HepG2 (cell line): ENCODE results near the gene DOCK3. TPM values are rescaled to one million over a fixed set of nuclear protein-coding genes. Genes with fewer than 3 reads are reported as not detected.
"Not testable (repeated sequence)": the region's sequence is repeated elsewhere in the genome, so short reads cannot be mapped to it uniquely, and the experiment has no call there.

ENCODE experiments used
- ATAC-seq: fragments of 200-7000 bp; cut with Tn5 transposase; 3 replicates; pipeline ENCODE4 v1.9.1; 2020; ENCODE audit warnings: mild to moderate bottlenecking, moderate library complexity
- BruUV-seq: library from RNA; stranded (reverse); fragments of 400-500 nt; replicated peaks from 2 replicates; lab custom pipeline; 2021; lab: Mats Ljungman, UMichigan
- CTCF ChIA-PET: fragments of 300-600 bp; formaldehyde crosslinking; extraction: SDS; loops from one replicate; lab custom pipeline; 2021; ENCODE audit warnings: low total read pairs, inconsistent platforms, low intra/inter-chr PET ratio; lab: Yijun Ruan, JAX
- POLR2A ChIA-PET: fragments of 350-600 bp; sonication (Branson Sonifier 250); formaldehyde crosslinking; loops from one replicate; lab custom pipeline; 2020; ENCODE audit warnings: antibody characterized with exemption, inconsistent platforms; lab: Yijun Ruan, JAX
- DNase-seq: peaks from one replicate; pipeline ENCODE4 v3.0.0-alpha.2; 2015; ENCODE audit warnings: low spot score
- FAIRE-seq: peaks from 3 replicates; lab custom pipeline; 2011; peaks lifted over from hg19 to GRCh38; lab: Jason Lieb, UNC
- H2AFZ ChIP-seq: one replicate; pipeline ENCODE4 v1.6.1; 2011; ENCODE audit warnings: low read length, inconsistent platforms
- H3K27ac ChIP-seq: fragments of 300-600 bp; 3 replicates; pipeline ENCODE4 v1.8.0; 2011; ENCODE audit warnings: mixed run types, mild to moderate bottlenecking, mixed read lengths, low read length, inconsistent platforms; ENCODE audit not compliant: insufficient read depth; ENCODE audit errors: extremely low read length
- H3K27me3 ChIP-seq, 2 experiments: fragments of 200-600 bp in 1 of 2; 2 replicates in 1 of 2; 3 replicates in 1 of 2; pipeline versions ENCODE4 v1.6.0 to v1.8.0; 2011; ENCODE audit warnings: low read length in 2 of 2, mild to moderate bottlenecking in 2 of 2, moderate library complexity in 2 of 2, inconsistent platforms in 1 of 2; ENCODE audit not compliant: insufficient read depth in 2 of 2, control insufficient read depth in 1 of 2
- H3K36me3 ChIP-seq, 2 experiments: fragments of 200-600 bp in 1 of 2; replicated peaks in 1 of 2; 2 replicates in 1 of 2; 3 replicates in 1 of 2; pipeline versions ENCODE4 v1.5.1 to v1.8.0; 2011; ENCODE audit warnings: low read length in 2 of 2, inconsistent platforms in 1 of 2; ENCODE audit not compliant: insufficient read depth in 2 of 2, control insufficient read depth in 1 of 2
- H3K4me1 ChIP-seq: 2 replicates; pipeline ENCODE4 v1.5.1; 2012; ENCODE audit warnings: low read length, inconsistent platforms; ENCODE audit not compliant: insufficient read depth
- H3K4me2 ChIP-seq: 2 replicates; pipeline ENCODE4 v1.6.0; 2011; ENCODE audit warnings: low read depth, low read length, inconsistent platforms
- H3K4me3 ChIP-seq, 3 experiments: fragments of 200-600 bp in 1 of 3; sonication (generic), shearing (Covaris generic) in 1 of 3; replicated peaks in 1 of 3; 2 replicates each; pipeline ENCODE4 v1.5.1; 2011 to 2016; ENCODE audit warnings: low read length in 3 of 3, inconsistent platforms in 2 of 3, low read depth in 2 of 3, mild to moderate bottlenecking in 2 of 3, control low read depth in 1 of 3, mixed read lengths in 1 of 3; ENCODE audit not compliant: insufficient read depth in 1 of 3
- H3K79me2 ChIP-seq: one replicate; pipeline ENCODE4 v1.6.1; 2011; ENCODE audit warnings: low read length, inconsistent platforms; ENCODE audit not compliant: insufficient read depth
- H3K9ac ChIP-seq: 2 replicates; pipeline ENCODE4 v1.6.0; 2011; ENCODE audit warnings: mild to moderate bottlenecking, low read depth, low read length, inconsistent platforms; ENCODE audit not compliant: insufficient read depth
- H3K9me3 ChIP-seq: 2 replicates; pipeline ENCODE4 v1.5.1; 2012; ENCODE audit warnings: mild to moderate bottlenecking, low read length
- H4K20me1 ChIP-seq: 2 replicates; pipeline ENCODE4 v1.6.0; 2011; ENCODE audit warnings: inconsistent platforms, mild to moderate bottlenecking, low read length, moderate library complexity; ENCODE audit not compliant: insufficient read depth
- BRD4 ChIP-seq: sonication (generic); formaldehyde crosslinking; IDR thresholded peaks from 2 replicates; pipeline ENCODE4 v1.4.0; 2020; ENCODE audit warnings: missing genetic modification reagents
- CEBPZ ChIP-seq: IDR thresholded peaks from 2 replicates; pipeline ENCODE4 v1.6.1; 2012; ENCODE audit warnings: low read length, improper control_type of control experiment
- CREM ChIP-seq, 2 experiments: sonication (generic) in 1 of 2; formaldehyde crosslinking in 1 of 2; IDR thresholded peaks; 2 replicates each; pipeline versions ENCODE4 v1.4.0 to v1.6.1; 2016 to 2020; ENCODE audit warnings: antibody characterized with exemption in 1 of 2, mild to moderate bottlenecking in 1 of 2, missing genetic modification reagents in 1 of 2
- FIP1L1 ChIP-seq: fragments of 200-400 bp; formaldehyde crosslinking; IDR thresholded peaks from 2 replicates; pipeline ENCODE4 v1.6.1; 2018; ENCODE audit warnings: low read depth, mild to moderate bottlenecking, low read length, moderate library complexity, borderline replicate concordance; ENCODE audit not compliant: insufficient read depth
- MLLT10 ChIP-seq: sonication (generic); formaldehyde crosslinking; IDR thresholded peaks from 2 replicates; pipeline ENCODE4 v1.4.0; 2020; ENCODE audit warnings: missing genetic modification reagents
- RELA ChIP-seq: sonication (generic); formaldehyde crosslinking; IDR thresholded peaks from 2 replicates; pipeline ENCODE4 v1.4.0; 2020; ENCODE audit warnings: missing genetic modification reagents
- TEAD2 ChIP-seq: sonication (generic); formaldehyde crosslinking; IDR thresholded peaks from 2 replicates; pipeline ENCODE4 v1.9.0; 2021; ENCODE audit warnings: missing genetic modification reagents
- ZNF562 ChIP-seq: sonication (generic); formaldehyde crosslinking; IDR thresholded peaks from 2 replicates; pipeline ENCODE4 v1.8.0; 2022; ENCODE audit warnings: missing genetic modification reagents, borderline replicate concordance
- WGBS: methylation state at CpG from one replicate; pipeline ENCODE4 v1.1.6; 2017; ENCODE audit warnings: low lambda C conversion rate; 5-methylcytosine and 5-hydroxymethylcytosine counted together
- in situ Hi-C: cut with HindIII; loops from 2 replicates; pipeline ENCODE4 v1.10.0; 2017; ENCODE audit warnings: low pct_unique_long_range_greater_than_20kb; ENCODE audit not compliant: extremely low pct_ligation_motif_present
- intact Hi-C: fragments of 100-400 bp; cut with micrococcal nuclease; formaldehyde crosslinking; loops from one replicate; pipeline ENCODE4 v1.10.0; 2022; ENCODE audit not compliant: unreplicated experiment
- polyA plus RNA-seq, 8 experiments: library from polyadenylated mRNA; depleted of rRNA in 3 of 8; stranded (reverse) in 7 of 8; unstranded in 1 of 8; fragments of >200 nt; fragmentation: Illumina TruSeq in 4 of 8; extraction: Trizol in 4 of 8; gene quantifications; 2 replicates each; pipeline versions ENCODE4 v1.2.1 to v1.2.3, GENCODE V29; 2011 to 2016; ENCODE audit warnings: low read depth in 4 of 8, missing spikeins in 1 of 8, mixed read lengths in 1 of 8; ENCODE audit not compliant: insufficient read depth in 1 of 8
- total RNA-seq, 5 experiments: library from RNA; depleted of rRNA; stranded (reverse); fragments of >200 nt; fragmentation: Illumina TruSeq; extraction: Trizol; gene quantifications; 2 replicates each; pipeline ENCODE4 v1.2.3, GENCODE V29; 2016; ENCODE audit warnings: low read depth in 1 of 5

DOCK3 gene
- total and polyA plus RNA-seq, 2 of the 13 experiments (the other 11 are each of a cell fraction or from before 2014, with no cell fraction given): not detected

DNA sequence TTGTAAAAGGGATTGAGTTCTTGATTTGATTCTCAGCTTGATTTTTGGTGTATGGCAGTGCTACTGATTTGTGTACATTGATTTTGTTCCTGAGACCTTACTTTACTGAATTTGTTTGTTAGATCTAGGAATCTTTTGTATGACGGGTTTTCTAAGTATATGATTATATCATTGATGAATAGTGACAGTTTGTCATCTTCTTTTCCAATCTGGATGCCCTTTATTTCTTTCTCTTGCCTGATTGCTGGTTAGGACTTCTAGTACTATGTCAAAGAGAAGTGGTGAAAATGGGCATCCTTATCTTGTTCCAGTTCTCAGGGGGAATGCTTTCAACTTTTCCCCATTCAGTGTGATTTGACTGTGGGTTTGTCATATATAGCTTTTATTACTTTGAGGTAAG lies 103.0 kb downstream of the DOCK3 start (continued):
- no peak for TF ChIP-seq TEAD2 (CRISPR knock-in tag)
- TF ChIP-seq CEBPZ: no peak
- TF ChIP-seq ZNF562 (CRISPR knock-in tag): no peak
- TF ChIP-seq CREM (IDR thresholded peaks at IDR 0.05): no peak
- no peak for TF ChIP-seq CREM (CRISPR knock-in tag; IDR thresholded peaks at IDR 0.05)
- TF ChIP-seq FIP1L1: no peak
- TF ChIP-seq MLLT10: no peak
- TF ChIP-seq BRD4 (CRISPR knock-in tag): no peak
- TF ChIP-seq RELA: no peak

- POLR2A ChIA-PET, in situ Hi-C loops, H3K9ac ChIP-seq, H3K79me2 ChIP-seq, H2AFZ ChIP-seq, H3K27ac ChIP-seq, CTCF ChIA-PET, H3K27me3 ChIP-seq, ATAC-seq, H4K20me1 ChIP-seq, H3K36me3 ChIP-seq, FAIRE-seq, intact Hi-C loops, BruUV-seq, DNase-seq, H3K4me2 ChIP-seq, H3K4me3 ChIP-seq, H3K4me1 ChIP-seq, H3K9me3 ChIP-seq: not testable (repeated sequence)
- 34% methylated on average over 3 of the region's 3 CpGs for WGBS
These were observed 107.0 kb downstream of the DOCK3 start for GRCh38 chr3:50781766-50782165.
